ENCODE measurements around the gene GBP4. TPM values are rescaled to one million over a fixed set of nuclear protein-coding genes. Genes with fewer than 3 reads are reported as not detected.

Gene GBP4
- total RNA-seq, 1 experiment from 2014 or later: 1.7 TPM

DNA sequence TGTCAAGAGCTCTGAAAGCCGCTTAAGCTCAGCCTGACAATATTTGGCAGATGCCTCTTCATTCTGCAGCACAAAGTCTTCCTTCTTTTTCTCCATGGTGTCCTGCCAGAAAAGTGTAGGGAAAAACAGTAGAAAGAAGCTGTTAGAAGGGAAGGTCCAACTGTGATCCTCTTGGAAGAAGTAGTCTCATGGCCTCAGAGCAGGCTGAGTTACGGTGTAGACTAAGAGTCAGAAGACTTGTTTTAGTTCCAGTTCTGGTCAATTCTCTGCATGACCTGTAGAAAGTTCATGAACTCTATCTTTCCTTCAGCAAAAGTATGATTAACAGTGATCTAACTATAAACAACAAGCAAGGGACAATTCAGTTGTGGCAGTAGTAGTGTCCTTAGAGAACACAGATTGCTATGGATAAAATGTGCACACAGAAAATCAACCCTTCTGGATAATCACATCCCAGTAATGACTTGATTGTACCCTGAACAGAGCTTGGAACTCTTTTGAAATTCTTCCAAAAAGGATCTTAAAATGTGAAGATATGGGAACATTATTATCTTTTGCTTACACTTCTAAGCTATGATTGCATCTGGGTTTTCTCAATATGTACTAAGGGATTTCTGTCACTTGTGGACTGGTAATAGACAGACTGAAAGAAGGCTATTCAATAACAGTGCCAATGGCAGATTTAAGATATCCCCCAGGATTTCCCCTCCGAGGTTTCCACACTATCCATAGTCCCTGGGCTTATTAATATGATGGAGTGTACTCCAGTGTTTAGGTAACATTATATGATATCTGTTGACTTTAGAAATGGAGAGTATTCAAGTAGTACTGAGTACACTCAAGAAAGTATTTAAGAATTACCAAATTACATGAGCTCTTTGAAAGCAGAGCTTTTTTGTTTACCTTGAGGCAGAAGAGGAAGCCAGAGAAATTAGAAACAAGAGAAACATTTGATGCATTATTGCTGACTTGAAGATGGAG is 50.8 kb downstream of the GBP4 start:
- Histone ChIP-seq H3K9me3 (ENCODE audit: low read depth, low read length, poor library complexity, severe bottlenecking) (no peaks in the 10 kb centered on the region), H3K27me3 (replicated peaks; ENCODE audit: insufficient read depth, low read depth, low read length, poor library complexity) (peaks cover 15% of the 10 kb centered on the region), H3K4me3 (ENCODE audit: low read depth, low read length, poor library complexity, severe bottlenecking) (no peak overlapping the region), H3K36me3 (ENCODE audit: insufficient read depth, low read length, poor library complexity, severe bottlenecking) (no peaks in the 10 kb centered on the region), H3K27ac (ENCODE audit: low read depth, low read length, poor library complexity, severe bottlenecking) (no peak overlapping the region), H3K4me1 (ENCODE audit: insufficient read depth, low read length, poor library complexity, severe bottlenecking) (no peaks in the 10 kb centered on the region)
- TF ChIP-seq, protein P1, sequence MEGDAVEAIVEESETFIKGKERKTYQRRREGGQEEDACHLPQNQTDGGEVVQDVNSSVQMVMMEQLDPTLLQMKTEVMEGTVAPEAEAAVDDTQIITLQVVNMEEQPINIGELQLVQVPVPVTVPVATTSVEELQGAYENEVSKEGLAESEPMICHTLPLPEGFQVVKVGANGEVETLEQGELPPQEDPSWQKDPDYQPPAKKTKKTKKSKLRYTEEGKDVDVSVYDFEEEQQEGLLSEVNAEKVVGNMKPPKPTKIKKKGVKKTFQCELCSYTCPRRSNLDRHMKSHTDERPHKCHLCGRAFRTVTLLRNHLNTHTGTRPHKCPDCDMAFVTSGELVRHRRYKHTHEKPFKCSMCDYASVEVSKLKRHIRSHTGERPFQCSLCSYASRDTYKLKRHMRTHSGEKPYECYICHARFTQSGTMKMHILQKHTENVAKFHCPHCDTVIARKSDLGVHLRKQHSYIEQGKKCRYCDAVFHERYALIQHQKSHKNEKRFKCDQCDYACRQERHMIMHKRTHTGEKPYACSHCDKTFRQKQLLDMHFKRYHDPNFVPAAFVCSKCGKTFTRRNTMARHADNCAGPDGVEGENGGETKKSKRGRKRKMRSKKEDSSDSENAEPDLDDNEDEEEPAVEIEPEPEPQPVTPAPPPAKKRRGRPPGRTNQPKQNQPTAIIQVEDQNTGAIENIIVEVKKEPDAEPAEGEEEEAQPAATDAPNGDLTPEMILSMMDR (conservative IDR thresholded peaks at IDR 0.05; ENCODE audit: low read depth, low read length): no peak
- POLR2A ChIA-PET (ENCODE audit: low non-redundant PET): no interaction called here
- no TSS peak for BruUV-seq (replicated peaks)
- intact Hi-C loops (cut with micrococcal nuclease; ENCODE audit: unreplicated experiment): no loop called here
- CTCF ChIA-PET: no interaction called here
- DNase-seq (ENCODE audit: low spot score): no peak

DNA sequence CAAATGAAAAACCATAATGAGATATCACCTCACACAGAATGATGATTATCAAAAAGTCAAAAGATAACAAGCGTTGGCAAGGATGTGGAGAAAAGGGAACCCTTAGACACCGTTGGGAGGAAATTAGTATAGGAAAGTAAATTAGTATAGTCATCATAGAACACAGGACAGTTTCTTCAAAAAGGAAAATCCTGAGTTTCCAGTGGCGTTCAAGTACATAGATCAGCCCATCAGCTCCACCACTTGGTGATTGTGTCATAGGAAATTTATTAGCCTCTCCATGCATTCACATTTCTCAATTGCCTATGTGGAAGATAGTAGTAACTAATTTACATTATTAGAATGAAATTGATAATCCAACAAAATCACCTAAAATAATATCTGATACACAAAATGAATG is 52.0 kb downstream of the GBP4 start:
- CTCF ChIA-PET: no interaction called here

DNA sequence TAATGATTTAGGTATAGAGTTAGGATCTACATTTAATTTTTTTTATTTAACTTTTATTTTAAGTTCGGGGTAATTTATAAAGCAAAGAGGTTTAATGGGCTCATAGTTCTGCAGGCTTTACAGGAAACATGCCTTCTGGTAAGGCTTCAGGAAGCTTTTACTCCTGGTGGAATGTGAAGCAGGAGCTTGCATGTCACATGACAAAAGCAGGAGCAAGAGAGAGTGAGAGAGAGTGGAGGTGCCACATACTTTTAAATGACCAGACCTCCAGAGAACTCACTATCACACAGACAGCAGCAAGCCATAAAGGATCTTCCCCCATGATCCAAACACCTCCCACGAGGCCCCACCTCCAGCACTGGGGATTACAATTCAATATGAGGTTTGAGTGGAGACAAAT is 55.3 kb downstream of the GBP4 start:
- DNase-seq (ENCODE audit: low spot score): no peak
- H3K27me3 ChIP-seq (replicated peaks; ENCODE audit: insufficient read depth, low read depth, low read length, poor library complexity): peaks cover 2% of the 10 kb centered on the region
- ChIA-PET CTCF (no interaction called here), POLR2A (ENCODE audit: low non-redundant PET) (no interaction called here)
- TF ChIP-seq, protein P1 (conservative IDR thresholded peaks at IDR 0.05; ENCODE audit: low read depth, low read length): no peak
- TF ChIP-seq EZH2 (IDR thresholded peaks at IDR 0.05; ENCODE audit: borderline replicate concordance, low read depth, low read length, poor library complexity, severe bottlenecking): no peak
- H3K4me1 ChIP-seq (ENCODE audit: insufficient read depth, low read length, poor library complexity, severe bottlenecking): no peaks in the 10 kb centered on the region
- H3K27ac ChIP-seq (ENCODE audit: low read depth, low read length, poor library complexity, severe bottlenecking): no peak overlapping the region
- intact Hi-C loops (cut with micrococcal nuclease; ENCODE audit: unreplicated experiment): no loop called here
- no TSS peak for BruUV-seq (replicated peaks)
- H3K9me3 ChIP-seq (ENCODE audit: low read depth, low read length, poor library complexity, severe bottlenecking): peaks cover under 1% of the 10 kb centered on the region
- no peaks in the 10 kb centered on the region for H3K36me3 ChIP-seq (ENCODE audit: insufficient read depth, low read length, poor library complexity, severe bottlenecking)
- no peak overlapping the region for H3K4me3 ChIP-seq (ENCODE audit: low read depth, low read length, poor library complexity, severe bottlenecking)

More for the DNA sequence above, 52.0 kb downstream of the GBP4 start:
- Histone ChIP-seq H3K27ac (ENCODE audit: low read depth, low read length, poor library complexity, severe bottlenecking) (no peak overlapping the region), H3K27me3 (replicated peaks; ENCODE audit: insufficient read depth, low read depth, low read length, poor library complexity) (peaks cover 15% of the 10 kb centered on the region), H3K36me3 (ENCODE audit: insufficient read depth, low read length, poor library complexity, severe bottlenecking) (no peaks in the 10 kb centered on the region), H3K9me3 (ENCODE audit: low read depth, low read length, poor library complexity, severe bottlenecking) (no peaks in the 10 kb centered on the region), H3K4me3 (ENCODE audit: low read depth, low read length, poor library complexity, severe bottlenecking) (no peak overlapping the region), H3K4me1 (ENCODE audit: insufficient read depth, low read length, poor library complexity, severe bottlenecking) (no peaks in the 10 kb centered on the region)
- TF ChIP-seq, protein P1 (conservative IDR thresholded peaks at IDR 0.05; ENCODE audit: low read depth, low read length): no peak
- no peak for TF ChIP-seq EZH2 (IDR thresholded peaks at IDR 0.05; ENCODE audit: borderline replicate concordance, low read depth, low read length, poor library complexity, severe bottlenecking)
- POLR2A ChIA-PET (ENCODE audit: low non-redundant PET): no interaction called here
- no peak for DNase-seq (ENCODE audit: low spot score)
- intact Hi-C loops (cut with micrococcal nuclease; ENCODE audit: unreplicated experiment): no loop called here
- no TSS peak for BruUV-seq (replicated peaks)

All from A673 (cell line).